HG02798 (cell line): ENCODE results near the gene CCN5.

Experiments used
- ATAC-seq: cut with Tn5 transposase; IDR thresholded peaks from one replicate; pipeline ENCODE4 v1.9.1; 2021; ENCODE audit warnings: mild to moderate bottlenecking; ENCODE audit not compliant: unreplicated experiment, poor library complexity

Gene CCN5

DNA sequence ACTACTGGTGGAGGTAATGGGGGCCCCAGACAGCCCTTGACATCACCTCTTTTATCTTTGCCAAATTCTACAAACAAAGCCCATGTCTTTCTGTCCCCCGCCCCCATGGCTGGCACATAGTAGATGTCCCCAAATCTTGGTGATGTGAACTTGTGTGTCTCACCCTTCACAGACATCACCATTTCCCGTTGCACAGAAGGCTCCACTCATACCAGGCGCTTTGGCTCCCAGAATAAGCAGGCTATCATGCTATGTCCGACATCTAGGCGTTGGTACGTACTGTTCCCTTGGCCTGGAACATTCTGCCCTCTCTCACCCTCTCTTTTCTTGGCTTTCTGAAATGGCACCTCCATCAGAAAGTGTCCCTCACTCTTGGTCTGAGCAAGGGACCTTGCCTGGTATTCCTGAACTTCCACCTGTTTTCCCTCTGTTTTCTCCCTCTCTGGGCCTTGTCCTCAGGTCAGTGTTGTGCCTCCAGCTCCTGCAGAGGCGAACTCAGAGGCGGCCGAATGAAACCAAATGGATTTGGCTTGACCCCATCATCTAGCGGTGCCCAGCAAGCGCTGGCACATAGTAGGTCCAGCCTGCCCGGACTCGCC is 968 bp upstream of the CCN5 start:
- no peak for ATAC-seq

DNA sequence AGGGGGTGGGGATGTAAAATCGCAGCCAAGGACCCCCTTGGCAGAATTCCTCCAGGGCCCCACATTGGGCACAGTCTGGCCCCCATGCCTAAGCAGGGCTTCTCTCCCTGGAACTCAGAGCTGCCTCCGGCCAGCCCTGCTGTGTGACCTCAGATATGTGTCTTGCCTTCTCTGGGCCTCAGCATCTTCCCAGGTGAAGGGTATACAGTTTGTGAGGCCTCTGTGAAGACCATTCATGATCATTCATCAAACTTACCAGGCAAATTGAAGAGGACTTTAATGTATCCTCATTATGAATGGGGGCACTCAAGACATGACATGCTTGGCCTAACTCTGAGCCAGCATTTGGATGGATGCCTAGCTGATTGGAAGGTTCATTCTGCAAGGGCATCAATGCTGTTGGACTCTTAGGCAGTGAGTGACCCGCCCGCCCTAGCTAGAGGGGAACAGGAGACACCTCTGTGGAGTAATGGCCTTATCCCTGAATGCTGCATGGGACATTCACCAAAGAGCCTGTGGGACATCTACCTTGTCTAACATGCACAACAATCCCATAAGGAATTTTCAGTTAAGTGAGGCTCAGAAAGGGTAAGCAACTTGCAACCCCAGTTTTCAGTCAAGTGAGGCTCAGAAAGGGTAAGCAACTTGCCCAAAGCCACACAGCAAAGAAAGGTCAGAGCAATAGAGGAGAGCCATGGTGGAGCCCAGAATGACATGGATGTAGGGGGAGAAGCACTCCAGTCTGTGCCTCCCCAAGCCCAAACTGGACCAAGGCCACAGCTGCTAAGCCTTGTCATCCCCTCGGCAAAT is 535 bp downstream of the CCN5 start:
- ATAC-seq: no peak

DNA sequence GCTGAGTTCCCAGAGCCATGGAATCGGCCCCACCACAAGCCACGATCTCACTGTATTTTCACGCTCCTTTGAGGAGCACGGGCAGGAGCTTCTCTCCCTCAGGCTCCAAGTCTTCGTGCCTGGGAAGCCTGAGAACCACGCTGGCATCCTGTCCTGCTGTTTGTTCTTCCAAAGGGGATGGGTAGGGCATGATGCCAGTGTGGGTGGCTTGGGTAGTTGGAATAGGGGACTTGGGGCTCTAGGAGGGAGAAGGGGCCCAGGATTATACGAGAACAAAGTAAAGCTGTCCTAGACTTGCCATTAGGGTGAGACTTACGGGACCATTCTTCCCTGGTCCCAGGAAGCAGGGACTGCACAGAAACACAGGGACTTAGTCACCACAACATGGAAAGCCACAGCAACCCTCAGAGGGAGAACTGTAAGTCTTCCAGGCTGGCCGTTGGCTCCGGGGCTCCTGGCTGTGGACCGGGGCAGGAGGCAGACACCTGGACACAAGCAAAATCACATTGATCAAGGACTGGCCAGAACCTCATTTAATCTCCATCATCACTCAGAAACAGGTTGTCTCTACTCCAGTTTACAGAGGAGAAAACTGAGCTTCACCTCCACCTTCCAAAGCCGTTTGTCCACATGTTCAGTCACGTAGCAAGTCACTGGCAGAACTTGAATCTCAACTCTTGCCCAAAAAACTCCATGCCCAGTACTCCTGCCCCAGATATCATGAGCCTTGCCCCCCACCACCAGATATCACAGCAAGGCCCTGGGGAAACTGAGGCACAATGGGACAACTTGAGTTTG is 1.3 kb downstream of the CCN5 start:
- ATAC-seq: no peak

DNA sequence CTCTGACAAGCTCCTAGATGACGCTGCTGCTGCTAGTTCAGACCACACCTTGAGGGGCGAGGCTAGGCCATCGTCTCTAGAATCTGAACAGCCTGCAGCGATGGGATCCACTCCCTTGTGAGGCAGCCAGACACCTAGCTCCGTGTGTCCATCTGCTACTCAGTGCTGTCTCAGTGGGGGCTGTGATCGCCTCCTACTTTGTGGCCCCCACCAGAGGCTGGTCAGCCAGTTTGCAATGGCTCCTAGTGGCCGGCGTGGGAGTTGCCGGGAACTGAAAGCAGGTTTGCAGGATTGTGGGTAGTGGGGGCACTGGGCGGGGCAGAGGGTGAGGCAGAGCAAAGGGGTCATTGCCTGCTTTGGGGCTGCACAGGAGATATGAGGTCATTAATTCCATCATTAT is 2.8 kb downstream of the CCN5 start:
- ATAC-seq: no peak

DNA sequence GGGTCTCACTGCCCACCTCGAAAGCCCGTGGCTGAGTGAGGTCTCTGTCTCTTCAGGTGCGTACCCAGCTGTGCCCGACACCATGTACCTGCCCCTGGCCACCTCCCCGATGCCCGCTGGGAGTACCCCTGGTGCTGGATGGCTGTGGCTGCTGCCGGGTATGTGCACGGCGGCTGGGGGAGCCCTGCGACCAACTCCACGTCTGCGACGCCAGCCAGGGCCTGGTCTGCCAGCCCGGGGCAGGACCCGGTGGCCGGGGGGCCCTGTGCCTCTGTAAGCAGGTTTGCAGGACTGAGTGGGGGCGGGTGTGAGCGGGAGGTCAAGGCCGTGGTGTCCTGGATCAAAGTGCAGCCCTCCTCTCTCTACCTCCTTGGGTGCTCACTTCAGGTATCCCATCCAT is 4.7 kb downstream of the CCN5 start:
- no peak for ATAC-seq

DNA sequence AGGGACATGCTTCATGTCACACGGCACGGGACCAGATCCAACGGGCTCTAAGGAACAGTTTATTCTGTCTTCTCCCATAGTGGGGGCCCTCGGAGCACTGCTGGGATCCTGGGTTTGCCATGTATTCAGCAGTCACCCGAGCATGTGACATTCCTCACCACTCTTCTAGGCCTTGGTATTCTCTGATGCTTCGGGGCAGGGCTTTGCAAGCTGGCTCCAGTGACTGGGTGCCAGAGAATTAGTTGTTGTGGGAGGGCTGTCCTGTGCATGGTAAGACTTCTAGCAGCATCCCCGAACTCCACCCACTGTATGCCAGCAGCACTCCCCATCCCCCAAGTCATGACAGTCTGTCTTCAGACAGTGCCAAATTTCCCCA is 5.4 kb downstream of the CCN5 start:
- no peak for ATAC-seq

DNA sequence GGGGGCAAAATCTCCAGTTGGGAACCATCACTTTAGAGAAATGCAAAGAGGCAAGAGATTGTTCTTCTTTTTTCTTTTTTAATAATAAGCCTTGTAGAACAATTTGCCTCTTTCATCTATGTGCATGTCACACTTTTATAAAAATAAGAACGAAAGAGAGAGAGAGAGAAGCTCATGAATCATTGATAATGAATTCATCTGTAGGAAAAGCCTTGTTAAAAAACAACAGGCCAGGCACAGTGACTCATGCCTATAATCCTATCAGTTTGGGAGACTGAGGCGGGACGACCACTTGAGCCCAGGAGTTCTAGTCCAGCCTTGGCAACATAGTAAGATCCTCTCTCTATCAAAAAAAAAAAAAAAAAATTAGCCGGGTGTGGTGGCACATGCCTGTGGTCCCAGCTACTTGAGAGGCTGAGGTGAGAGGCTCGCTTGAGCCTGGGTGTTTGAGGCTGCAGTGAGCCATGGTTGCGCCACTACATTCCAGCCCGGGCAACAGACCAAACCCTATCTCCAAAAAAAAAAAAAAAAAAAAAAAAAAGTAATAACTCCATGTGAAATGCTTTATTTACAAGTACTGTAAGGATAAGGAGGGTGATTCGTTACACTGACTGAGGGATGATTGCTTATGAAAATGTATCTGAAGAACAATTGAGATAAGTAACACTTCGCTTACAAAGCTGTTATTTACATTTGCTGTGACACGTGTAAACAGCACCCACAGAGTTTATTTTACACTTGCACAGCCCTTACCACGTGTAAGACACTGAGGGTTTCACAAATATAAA is 6.0 kb downstream of the CCN5 start:
- ATAC-seq: no peak

DNA sequence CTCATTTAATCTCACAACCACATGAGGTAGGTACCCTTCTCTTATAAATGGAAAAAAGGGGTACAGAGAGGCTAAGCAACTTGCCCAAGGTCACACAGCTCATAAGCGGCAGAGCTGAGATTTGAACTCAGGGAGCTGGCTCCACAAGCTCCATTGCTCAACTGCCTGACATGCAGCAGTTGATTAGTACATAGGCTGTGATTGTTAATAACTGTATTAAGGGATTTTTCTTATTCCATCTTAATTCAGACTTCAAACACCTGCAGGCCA is 6.6 kb downstream of the CCN5 start:
- no peak for ATAC-seq

DNA sequence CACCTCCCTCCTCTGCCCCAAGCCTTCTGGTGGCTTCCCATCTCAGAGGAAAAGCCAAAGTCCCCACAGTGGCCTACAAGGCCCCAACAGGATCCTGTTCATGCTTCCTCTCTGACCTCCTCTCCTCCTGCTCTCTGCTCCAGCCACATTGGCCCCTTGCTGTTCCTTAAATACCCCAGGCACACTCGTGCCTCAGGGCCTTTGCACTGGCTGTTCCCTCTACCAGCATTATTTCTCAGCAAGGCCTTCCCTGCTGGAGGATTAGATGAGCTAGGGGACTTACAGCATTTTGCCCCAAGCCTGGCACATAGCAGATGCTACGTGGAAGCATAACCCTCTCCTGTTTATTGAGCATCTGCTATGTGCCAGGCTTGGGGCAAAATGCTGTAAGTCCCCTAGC is 7.8 kb downstream of the CCN5 start:
- no peak for ATAC-seq

DNA sequence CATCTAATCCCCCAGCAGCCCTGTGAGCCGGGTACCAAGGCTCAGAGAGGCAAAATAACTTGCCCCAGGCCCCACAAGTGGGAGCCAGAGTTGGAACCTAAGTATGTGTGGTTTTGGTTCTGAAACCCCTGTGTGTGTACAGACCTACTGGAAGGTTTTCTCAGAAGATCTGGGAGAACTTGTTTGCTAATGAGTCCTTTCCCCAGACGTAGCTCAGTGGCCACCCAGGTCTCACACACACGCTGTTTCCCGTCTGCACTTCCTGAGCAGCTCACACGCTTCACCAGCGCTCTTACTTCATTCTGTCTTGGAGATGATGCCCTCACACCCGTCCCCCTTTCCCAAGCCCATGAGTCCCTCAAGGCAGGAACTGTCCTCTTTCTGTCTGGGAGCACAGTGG is 8.2 kb downstream of the CCN5 start:
- ATAC-seq: no peak

DNA sequence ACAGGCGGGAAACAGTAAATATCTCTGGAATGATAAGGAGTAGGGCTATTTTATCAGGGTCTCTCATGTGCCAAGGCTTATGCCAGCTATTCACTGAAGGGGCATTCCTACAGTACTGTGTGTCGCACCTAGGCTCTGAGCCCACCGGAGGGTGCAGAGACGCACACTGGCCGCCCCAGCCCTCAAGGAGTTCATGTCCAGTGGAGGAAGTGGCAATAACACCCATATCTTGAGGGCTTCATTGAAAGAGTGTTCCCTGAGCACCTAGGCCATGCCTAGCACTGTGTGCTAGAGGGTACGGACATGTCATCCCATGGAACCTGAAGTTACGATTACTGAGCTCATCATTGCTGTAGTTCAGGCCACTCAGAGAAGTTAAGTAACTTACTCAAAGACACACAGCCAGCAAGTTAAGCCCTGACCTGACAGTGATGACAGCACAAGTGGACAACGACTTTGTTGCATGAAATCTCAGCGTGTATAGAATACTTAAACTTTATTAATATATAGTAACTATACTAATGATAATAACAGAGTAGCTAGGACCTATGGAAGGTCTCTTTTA is 8.7 kb downstream of the CCN5 start:
- ATAC-seq: no peak

DNA sequence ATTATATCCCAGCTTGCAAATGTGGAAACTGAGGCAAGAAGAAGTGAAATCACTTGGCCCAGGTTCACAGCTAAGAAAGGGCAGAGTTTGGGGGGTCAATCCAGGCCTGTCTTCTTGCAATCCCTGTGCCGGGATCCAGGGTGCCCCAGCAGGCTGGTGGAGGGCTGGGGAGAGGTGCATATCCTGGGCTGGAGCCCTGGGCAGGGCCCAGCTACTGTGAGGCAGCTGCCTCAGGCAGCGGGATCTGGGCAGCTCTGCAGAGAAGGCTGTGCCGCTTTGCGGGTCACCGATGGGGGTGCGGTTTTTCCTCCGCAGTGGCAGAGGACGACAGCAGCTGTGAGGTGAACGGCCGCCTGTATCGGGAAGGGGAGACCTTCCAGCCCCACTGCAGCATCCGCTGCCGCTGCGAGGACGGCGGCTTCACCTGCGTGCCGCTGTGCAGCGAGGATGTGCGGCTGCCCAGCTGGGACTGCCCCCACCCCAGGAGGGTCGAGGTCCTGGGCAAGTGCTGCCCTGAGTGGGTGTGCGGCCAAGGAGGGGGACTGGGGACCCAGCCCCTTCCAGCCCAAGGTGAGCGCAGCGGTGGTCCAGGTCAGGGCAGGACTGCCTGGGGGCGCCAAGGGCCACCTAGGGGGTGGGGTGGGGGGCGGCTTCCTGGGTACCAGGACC is 9.4 kb downstream of the CCN5 start:
- ATAC-seq: no peak

DNA sequence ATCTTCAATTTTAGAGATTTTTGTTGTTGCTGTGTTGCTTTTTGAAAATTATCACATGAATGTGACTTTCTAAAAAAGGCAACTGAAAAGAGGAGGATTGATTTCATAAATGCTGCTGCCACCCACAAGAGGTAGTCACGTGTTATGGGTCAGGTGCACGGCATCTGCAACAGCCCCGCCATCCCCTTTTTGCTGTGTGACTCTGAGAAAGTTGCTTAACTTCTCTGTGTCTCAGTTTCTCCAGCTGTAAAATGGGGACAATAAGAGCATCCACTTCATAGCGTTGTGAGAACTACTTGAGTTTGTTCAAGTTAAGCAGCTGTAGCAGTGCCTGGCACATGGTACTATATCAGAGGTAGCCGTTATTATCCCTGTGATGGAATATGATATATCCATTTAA is 10.7 kb downstream of the CCN5 start:
- no peak for ATAC-seq

DNA sequence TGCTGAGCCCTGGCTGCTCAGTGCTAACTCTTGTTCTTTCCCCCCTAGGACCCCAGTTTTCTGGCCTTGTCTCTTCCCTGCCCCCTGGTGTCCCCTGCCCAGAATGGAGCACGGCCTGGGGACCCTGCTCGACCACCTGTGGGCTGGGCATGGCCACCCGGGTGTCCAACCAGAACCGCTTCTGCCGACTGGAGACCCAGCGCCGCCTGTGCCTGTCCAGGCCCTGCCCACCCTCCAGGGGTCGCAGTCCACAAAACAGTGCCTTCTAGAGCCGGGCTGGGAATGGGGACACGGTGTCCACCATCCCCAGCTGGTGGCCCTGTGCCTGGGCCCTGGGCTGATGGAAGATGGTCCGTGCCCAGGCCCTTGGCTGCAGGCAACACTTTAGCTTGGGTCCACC is 11.9 kb downstream of the CCN5 start:
- ATAC-seq: no peak

DNA sequence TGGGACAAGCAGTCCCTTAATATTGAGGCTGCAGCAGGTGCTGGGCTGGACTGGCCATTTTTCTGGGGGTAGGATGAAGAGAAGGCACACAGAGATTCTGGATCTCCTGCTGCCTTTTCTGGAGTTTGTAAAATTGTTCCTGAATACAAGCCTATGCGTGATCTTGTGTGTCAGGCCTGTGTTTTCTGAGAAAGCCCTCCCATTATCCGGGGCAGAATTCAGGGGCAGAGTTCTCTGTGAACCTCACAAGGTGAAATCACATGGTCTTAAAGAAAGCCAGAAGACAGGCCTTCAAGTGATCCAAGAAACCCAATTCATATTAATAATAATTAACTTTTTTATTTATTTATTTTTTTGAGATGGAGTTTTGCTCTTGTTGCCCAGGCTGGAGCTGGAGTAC is 12.5 kb downstream of the CCN5 start:
- no peak for ATAC-seq

DNA sequence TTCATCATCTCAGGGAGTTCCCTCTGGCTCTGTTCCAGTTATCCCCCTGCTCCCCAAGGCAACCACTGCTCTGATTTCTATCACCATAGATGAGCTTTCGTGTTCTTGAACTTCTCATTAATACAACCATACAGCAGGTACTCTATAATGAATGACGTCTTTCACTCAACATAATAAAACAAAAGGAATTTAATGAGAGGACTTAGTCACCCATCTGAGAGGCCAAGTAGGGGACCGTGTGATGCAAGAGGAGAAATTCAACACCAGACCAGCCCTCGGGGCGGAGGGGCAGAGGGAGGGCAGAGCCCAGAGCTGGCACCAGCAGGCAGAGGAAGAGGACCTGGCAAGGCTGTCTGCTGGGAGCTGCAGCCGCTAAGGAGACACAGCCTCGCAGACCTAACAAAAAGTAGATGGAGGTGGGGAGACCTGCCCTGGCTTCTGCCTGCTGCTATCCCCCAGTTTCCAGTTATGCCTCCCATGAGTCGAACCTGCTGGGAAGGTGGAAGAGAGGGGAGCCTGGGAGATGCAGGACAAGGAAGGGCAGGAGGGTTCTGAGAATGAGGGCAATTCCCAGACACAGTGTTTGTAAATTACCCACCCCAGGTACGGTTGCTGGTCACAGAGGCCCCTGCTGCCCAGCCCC is 13.8 kb downstream of the CCN5 start:
- ATAC-seq: no peak

DNA sequence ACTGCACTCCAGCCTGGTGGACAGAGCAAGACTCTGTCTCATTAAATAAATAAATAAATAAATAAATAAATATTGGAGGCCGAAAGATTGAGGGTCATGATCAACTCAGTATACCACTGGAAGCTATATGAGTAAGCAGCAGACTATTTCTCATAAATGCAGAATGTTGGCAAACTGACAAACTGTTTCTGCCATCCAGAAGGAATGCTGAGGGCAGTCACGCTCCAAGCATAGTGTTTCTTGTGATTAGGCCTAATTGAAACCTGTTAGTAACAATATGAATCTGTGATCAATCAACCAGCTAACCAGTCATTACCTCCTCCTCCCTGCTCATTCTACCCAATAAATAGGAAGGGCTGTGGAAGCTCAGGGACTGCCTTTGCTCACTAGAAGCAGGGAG is 15.3 kb downstream of the CCN5 start:
- ATAC-seq: no peak

DNA sequence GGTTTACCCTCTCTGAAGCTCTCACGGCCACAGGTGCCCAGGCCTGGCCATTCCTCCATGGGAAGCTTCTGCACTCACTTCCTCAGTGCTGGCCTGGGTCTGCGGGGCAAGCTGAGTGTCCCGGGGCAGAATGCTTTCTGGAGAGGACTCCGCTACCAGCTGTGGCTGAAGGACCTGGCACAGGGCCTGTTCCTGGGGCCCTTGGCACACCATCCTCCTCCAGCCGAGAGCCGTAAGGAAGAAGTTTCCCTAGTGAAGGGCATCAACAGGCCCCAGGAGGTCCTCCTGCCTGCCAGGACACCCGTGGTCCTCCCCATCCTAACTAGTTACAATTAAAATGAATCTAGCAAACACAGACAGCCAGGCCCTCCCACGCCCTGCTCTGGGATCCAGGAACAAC is 16.5 kb downstream of the CCN5 start:
- no peak for ATAC-seq

DNA sequence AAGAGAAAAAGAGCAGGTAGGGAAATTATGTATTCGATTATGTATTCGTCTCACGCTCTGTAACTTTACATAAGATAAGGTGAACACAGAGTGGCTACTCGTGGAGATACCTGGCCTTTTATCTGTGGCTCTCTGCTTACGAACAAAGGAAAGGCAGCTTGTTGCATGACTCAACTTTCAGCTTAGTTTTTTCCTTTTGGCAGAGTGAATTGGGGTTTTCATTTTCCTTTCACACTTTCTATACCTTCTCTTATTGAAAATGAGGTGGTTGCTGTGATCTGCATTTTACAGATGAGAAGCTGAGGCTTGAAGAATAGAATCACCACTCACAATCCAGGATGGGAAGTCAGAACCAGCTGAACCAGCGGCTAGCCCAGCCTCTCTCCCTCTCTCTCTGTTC is 17.2 kb downstream of the CCN5 start:
- ATAC-seq: no peak
